SK-N-SH treated with all-trans-retinoic acid at 6 μM for 48 hours (cell line): ENCODE results near the gene TRDMT1.

ENCODE experiments used
- ARNTL ChIP-seq: fragments of 450-650 bp; formaldehyde crosslinking; IDR thresholded peaks from 2 replicates; pipeline ENCODE4 v1.5.0; 2020; ENCODE audit warnings: low read depth, mild to moderate bottlenecking, moderate library complexity, borderline replicate concordance
- CREB5 ChIP-seq: fragments of 250-450 bp; sonication (Bioruptor Pico); IDR thresholded peaks from 2 replicates; pipeline ENCODE4 v1.5.1; 2020; ENCODE audit warnings: low read depth, mild to moderate bottlenecking, moderate library complexity
- ESRRG ChIP-seq: fragments of 250-450 bp; sonication (Bioruptor Pico); IDR thresholded peaks from 2 replicates; pipeline ENCODE4 v1.6.1; 2021; ENCODE audit warnings: mild to moderate bottlenecking
- ISL1 ChIP-seq: fragments of 250-450 bp; sonication (Bioruptor Pico); IDR thresholded peaks from 2 replicates; pipeline ENCODE4 v2.1.2; 2022; ENCODE audit warnings: mild to moderate bottlenecking, moderate library complexity
- OSR1 ChIP-seq: fragments of 250-450 bp; sonication (Bioruptor Pico); IDR thresholded peaks from 2 replicates; pipeline ENCODE4 v1.8.0; 2022; ENCODE audit warnings: moderate library complexity, mild to moderate bottlenecking, inconsistent platforms
- PPARA ChIP-seq: fragments of 250-450 bp; sonication (Bioruptor Pico); IDR thresholded peaks from 2 replicates; pipeline ENCODE4 v1.5.0; 2020; ENCODE audit warnings: mild to moderate bottlenecking, borderline replicate concordance
- RARB ChIP-seq: fragments of 250-450 bp; sonication (Bioruptor Pico); IDR thresholded peaks from 2 replicates; pipeline ENCODE4 v1.8.0; 2021; ENCODE audit warnings: mild to moderate bottlenecking, moderate library complexity
- SNAI2 ChIP-seq: fragments of 250-450 bp; sonication (Bioruptor Pico); IDR thresholded peaks from 2 replicates; pipeline ENCODE4 v1.5.0; 2020; ENCODE audit warnings: mild to moderate bottlenecking, moderate library complexity
- ZFP3 ChIP-seq: fragments of 250-450 bp; sonication (Bioruptor Pico); IDR thresholded peaks from 2 replicates; pipeline ENCODE4 v1.5.0; 2020; ENCODE audit warnings: mild to moderate bottlenecking, moderate library complexity
- ZFP30 ChIP-seq: fragments of 450-650 bp; formaldehyde crosslinking; IDR thresholded peaks from 2 replicates; pipeline ENCODE4 v1.5.0; 2022; ENCODE audit warnings: mild to moderate bottlenecking, moderate library complexity
- ZNF70 ChIP-seq: fragments of 450-650 bp; formaldehyde crosslinking; IDR thresholded peaks from 2 replicates; pipeline ENCODE4 v1.5.0; 2020; ENCODE audit warnings: mild to moderate bottlenecking, moderate library complexity
- ZNF8 ChIP-seq: fragments of 450-650 bp; formaldehyde crosslinking; IDR thresholded peaks from 2 replicates; pipeline ENCODE4 v1.5.0; 2020; ENCODE audit warnings: mild to moderate bottlenecking, moderate library complexity

DNA sequence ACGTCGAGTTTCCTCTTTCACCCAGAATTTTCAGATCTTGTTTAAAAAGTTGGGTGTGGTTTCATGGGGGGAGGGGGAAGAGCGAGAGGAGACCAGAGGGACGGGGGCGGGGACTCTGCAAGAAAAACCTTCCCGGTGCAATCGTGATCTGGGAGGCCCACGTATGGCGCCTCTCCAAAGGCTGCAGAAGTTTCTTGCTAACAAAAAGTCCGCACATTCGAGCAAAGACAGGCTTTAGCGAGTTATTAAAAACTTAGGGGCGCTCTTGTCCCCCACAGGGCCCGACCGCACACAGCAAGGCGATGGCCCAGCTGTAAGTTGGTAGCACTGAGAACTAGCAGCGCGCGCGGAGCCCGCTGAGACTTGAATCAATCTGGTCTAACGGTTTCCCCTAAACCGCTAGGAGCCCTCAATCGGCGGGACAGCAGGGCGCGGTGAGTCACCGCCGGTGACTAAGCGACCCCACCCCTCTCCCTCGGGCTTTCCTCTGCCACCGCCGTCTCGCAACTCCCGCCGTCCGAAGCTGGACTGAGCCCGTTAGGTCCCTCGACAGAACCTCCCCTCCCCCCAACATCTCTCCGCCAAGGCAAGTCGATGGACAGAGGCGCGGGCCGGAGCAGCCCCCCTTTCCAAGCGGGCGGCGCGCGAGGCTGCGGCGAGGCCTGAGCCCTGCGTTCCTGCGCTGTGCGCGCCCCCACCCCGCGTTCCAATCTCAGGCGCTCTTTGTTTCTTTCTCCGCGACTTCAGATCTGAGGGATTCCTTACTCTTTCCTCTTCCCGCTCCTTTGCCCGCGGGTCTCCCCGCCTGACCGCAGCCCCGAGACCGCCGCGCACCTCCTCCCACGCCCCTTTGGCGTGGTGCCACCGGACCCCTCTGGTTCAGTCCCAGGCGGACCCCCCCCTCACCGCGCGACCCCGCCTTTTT, 26.9 kb upstream of the TRDMT1 start, which contains the start of gene VIM:
- TF ChIP-seq RARB (CRISPR knock-in tag) (no peak), SNAI2 (CRISPR knock-in tag) (no peak), ARNTL (no peak), ISL1 (CRISPR knock-in tag) (no peak), ZNF70 (no peak), PPARA (CRISPR knock-in tag) (no peak), ZFP3 (CRISPR knock-in tag) (no peak), OSR1 (CRISPR knock-in tag) (no peak), CREB5 (CRISPR knock-in tag) (no peak), ZFP30 (CRISPR knock-in tag) (no peak), ESRRG (CRISPR knock-in tag) (no peak), ZNF8 (CRISPR knock-in tag) (no peak)
